UCSD-AML1 (cell line): ENCODE data around the gene THSD4.
"Not testable (repeated sequence)": the region's sequence is repeated elsewhere in the genome, so short reads cannot be mapped to it uniquely, and the experiment has no call there.

Experiments used
- DNase-seq: peaks from one replicate; lab custom pipeline; 2025; ENCODE audit not compliant: unreplicated experiment; lab: John Stamatoyannopoulos, UW

THSD4 gene

GRCh38 chr15:71120428-71120944 is 5.2 kb downstream of the THSD4 start:
- no peak for DNase-seq

DNA sequence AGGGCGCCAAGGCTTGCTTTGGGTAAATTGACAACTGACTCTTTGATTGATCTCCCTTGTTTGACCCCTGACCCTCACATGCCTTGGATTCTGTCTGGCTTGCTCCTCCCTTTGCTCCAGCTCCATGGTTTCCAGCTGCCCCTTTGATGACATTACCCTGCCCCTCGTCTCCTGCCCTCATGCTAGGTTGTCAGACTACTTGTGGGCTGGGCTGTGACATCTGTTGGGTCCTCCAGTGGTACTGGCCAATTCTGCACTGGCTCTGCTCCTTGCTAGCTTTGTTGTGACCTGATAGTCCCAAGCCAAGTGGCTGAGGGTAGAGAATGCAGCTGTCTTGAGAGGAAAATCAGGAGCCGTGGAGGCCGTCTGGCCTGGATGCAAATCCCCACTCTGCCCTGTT is 6.2 kb downstream of the THSD4 start:
- DNase-seq = no peak

GRCh38 chr15:71124937-71125790 is 9.9 kb downstream of the THSD4 start:
- DNase-seq = no peak

DNA sequence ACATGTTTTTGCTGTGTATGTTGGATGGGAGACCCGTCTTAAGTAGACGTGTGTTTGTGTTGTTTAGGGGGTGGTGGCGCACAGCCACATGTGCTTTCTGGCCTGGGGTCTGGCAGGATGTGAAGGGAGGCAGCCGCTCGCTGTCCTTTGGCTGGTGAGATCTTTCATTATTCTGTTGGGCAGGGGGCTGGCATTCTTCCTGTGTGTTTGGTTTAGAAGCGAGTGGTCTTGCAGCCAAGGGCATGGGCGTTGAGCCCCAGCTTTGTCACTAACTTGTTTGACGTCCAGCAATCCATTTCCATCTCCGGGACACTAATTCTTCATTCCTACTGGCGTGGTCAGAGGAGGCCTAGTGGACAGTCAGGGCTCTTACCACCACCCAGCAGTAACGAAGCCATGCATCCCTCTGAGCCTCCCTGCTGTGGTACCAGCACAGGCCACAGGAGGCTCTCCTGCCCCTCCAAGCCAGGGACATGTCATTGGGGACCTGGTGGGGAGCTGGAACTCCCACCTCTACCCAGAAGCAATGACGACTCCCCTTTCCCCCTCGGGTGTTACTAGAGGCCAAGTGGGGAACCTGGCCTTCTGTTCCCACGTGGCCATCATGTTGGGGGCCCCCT is 10.7 kb downstream of the THSD4 start:
- no peak for DNase-seq

GRCh38 chr15:71127083-71127482 is 11.8 kb downstream of the THSD4 start:
- DNase-seq = no peak

GRCh38 chr15:71128159-71128558 is 12.9 kb downstream of the THSD4 start:
- DNase-seq = not testable (repeated sequence)

GRCh38 chr15:71128939-71129562 is 13.8 kb downstream of the THSD4 start:
- DNase-seq = no peak

- DNase-seq = no peak
Observed at GRCh38 chr15:71129669-71130068, 14.4 kb downstream of the THSD4 start.

- DNase-seq = no peak
Observed at GRCh38 chr15:71131601-71132362, 16.5 kb downstream of the THSD4 start.

- no peak for DNase-seq
Observed at GRCh38 chr15:71133747-71134472, 18.6 kb downstream of the THSD4 start.

DNA sequence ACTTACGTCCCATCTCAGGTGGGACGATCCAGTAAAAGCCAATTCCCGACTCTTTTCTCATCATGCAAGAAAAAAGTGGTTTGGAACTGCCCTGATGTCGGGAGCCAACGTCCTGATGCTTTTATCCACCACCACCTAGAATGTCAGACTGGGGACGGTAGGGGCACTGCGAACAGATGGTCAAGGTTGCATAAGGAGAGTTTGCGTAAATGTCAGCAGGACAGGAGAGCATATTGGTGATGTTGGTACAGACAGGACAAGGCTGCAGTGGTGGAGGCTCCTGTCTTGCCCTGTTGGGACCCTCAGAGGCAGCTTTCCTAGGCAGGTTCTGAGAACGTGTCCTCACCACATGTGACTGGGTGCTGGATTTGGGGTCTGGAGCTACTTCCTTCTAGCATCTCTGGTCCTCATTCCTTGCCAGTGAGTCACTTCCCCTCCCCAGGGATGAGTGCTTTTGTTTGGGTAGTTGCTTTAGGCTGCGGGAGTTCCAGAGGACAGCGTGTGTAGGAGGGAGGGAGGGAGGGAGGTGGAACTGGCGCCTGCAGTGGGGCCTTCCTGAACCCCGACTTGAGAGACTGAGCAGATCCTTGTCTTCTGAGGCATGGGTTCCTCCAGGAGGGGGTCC is 21.0 kb downstream of the THSD4 start:
- no peak for DNase-seq

- no peak for DNase-seq
Observed at GRCh38 chr15:71136793-71137518, 21.7 kb downstream of the THSD4 start.

- DNase-seq = no peak
Observed at GRCh38 chr15:71138473-71138872, 23.2 kb downstream of the THSD4 start.

GRCh38 chr15:71139241-71139640 is 24.0 kb downstream of the THSD4 start:
- DNase-seq = no peak

GRCh38 chr15:71141572-71141971 is 26.3 kb downstream of the THSD4 start:
- DNase-seq = no peak

GRCh38 chr15:71142780-71143179 is 27.5 kb downstream of the THSD4 start:
- no peak for DNase-seq

- DNase-seq = no peak
Observed at GRCh38 chr15:71143373-71144310, 28.4 kb downstream of the THSD4 start.

DNA sequence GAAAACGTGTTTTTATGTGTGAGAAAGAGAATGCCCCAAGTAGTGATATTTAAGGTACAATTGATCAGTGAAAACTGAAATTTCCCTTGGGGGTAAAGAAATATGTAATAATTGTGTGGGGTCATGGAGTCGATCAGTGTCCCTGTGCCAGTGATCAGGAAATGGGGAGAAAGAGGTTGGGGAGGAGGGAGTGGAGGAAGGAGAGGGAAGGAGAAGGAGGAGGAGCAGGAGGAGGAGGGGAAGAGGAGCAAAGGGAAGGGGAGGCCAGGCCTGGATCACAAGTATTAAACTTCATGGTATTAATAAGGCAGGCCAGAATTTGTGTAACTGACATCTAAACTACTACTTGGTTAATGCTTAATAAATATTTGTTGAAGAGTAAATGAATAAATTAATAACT is 30.4 kb downstream of the THSD4 start:
- DNase-seq = no peak
